Measurements from ENCODE around the gene PID1.

Gene PID1

DNA sequence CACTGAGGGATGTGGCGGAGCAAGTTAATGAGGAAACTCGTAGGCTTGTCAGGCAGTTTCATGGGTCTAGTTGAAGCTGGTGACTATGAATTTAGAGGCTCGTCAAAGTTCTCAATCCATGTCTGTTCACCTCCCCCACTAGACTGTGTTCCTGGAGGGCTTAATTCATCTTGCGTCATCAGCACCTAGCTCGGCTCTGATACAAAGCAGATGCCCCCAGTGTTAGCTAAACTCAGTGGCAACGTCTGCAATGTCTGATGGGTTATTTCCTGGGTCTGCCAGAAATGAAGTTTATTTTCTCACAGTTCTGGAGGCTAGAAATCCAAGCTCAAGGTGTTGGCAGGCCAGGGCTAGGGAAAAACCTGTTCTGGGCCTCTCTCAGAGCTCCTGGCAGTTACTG lies 140.6 kb downstream of the PID1 start:
- TF ChIP-seq, protein P1, sequence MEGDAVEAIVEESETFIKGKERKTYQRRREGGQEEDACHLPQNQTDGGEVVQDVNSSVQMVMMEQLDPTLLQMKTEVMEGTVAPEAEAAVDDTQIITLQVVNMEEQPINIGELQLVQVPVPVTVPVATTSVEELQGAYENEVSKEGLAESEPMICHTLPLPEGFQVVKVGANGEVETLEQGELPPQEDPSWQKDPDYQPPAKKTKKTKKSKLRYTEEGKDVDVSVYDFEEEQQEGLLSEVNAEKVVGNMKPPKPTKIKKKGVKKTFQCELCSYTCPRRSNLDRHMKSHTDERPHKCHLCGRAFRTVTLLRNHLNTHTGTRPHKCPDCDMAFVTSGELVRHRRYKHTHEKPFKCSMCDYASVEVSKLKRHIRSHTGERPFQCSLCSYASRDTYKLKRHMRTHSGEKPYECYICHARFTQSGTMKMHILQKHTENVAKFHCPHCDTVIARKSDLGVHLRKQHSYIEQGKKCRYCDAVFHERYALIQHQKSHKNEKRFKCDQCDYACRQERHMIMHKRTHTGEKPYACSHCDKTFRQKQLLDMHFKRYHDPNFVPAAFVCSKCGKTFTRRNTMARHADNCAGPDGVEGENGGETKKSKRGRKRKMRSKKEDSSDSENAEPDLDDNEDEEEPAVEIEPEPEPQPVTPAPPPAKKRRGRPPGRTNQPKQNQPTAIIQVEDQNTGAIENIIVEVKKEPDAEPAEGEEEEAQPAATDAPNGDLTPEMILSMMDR (IDR thresholded peaks at IDR 0.05; ENCODE audit: low read depth, low read length) = no peak
- no peak for DNase-seq (ENCODE audit: extremely low read depth, low read depth)

DNA sequence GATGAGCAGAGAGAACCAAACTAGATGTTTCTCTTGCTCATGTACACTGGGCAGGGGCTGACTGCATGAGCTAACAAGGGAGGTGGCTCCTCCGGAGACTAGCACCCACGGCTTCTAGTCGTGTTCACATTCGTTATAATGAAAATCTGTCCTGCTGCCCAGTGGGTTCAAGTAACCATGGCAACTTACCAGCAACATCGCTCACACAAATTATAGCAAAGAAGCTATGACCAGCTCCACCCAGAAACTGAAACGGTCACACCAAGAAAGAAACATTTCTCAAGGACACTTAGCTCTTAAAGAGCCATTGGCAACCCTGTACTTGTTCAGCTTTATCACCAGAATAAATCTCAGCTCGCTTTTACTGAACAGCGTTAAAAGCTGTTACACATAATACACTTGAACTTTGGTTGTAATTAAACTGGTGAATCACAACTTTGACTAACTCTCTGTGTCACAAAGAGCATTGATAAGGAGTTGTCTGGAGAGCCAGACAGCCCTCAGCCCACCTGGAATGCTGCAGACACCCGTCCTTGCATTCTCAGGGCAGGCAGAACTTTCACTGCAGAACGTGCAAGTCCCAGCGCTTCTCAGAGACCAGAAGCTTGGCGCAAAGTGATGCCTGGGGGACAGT lies 141.2 kb downstream of the PID1 start:
- TF ChIP-seq, protein P1 (IDR thresholded peaks at IDR 0.05; ENCODE audit: low read depth, low read length) = no peak
- peak; percentile 31 for DNase-seq (ENCODE audit: extremely low read depth, low read depth)

DNA sequence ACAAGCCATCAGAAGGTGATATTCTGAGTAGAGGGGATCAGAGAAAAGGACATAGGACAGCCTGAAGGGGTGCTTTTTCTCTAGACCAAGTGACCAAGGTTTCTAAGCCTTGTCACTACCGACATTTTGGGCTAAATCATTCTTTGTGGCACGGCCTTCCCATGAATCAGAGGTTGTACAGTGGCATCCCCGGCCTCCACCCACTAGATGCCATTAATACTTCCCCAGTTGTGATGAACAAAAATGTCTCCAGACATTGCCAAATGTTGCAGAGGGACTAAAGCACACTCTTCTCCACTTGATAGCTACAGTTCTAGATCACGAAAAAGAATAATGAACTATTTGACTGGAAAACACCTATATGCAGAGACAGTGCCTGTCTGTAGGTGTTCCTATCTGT lies 143.6 kb downstream of the PID1 start:
- TF ChIP-seq, protein P1 (IDR thresholded peaks at IDR 0.05; ENCODE audit: low read depth, low read length) = no peak

DNA sequence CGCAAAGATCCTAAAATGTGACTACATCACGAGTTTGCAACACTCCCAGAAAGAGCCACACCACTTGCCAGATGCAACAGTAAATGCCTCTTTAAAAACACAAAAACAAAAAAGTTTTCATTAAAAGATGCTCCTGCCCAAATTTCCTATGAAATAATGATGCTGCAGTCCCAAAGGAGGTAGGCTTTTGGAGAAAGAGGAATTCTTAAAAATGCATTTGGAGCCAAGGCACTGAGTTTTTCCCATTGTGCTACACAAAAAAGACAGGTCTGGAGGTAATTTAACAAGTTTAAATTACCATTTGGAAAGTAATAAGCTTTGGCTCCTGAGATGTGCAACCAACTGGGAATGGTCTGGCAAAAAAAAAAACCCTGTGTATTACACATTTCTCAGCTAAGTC lies 145.0 kb downstream of the PID1 start:
- TF ChIP-seq, protein P1 (IDR thresholded peaks at IDR 0.05; ENCODE audit: low read depth, low read length) = no peak

More for the DNA sequence above, 143.6 kb downstream of the PID1 start:
- no peak for DNase-seq (ENCODE audit: extremely low read depth, low read depth)

DNA sequence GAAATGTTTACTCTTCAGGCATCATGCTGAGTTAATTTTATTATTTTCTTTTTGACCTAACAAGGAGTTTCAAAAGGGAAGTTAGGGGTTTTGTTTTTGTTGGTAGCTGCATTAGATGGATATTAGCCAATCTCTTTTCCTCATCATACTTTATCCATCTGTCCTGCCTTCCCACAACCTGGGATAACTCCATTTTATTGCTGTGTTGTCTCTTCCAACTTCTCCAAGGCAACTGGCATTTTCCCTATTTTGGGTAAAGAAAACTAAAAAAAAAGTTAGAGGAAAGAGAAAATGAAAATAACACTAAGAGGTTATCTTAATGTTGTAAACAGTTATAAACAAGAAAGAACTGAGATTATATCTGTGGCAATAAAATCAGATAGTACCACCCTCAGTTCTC lies 147.0 kb downstream of the PID1 start:
- TF ChIP-seq, protein P1 (IDR thresholded peaks at IDR 0.05; ENCODE audit: low read depth, low read length) = no peak
- no peak for DNase-seq (ENCODE audit: extremely low read depth, low read depth)

More for the DNA sequence above, 145.0 kb downstream of the PID1 start:
- DNase-seq (ENCODE audit: extremely low read depth, low read depth) = no peak

DNA sequence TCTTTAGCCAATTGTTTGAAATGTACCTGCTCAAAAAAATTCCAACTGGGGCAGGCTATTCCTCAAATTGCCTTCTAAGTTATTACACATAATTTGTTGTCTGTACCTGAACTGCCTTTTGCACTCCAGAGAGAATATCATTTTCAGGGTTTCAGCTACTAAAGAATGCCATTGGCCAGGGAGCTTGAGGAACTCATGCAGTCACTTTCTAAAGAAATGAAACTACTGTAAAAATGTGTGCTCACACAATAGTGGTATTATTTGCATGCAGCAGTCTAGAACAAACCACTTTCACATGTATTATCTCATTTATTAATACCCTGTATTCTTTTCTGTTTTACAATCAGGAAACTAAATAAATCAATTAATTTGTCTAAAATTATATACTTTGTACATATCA lies 152.2 kb downstream of the PID1 start:
- no peak for DNase-seq (ENCODE audit: extremely low read depth, low read depth)

DNA sequence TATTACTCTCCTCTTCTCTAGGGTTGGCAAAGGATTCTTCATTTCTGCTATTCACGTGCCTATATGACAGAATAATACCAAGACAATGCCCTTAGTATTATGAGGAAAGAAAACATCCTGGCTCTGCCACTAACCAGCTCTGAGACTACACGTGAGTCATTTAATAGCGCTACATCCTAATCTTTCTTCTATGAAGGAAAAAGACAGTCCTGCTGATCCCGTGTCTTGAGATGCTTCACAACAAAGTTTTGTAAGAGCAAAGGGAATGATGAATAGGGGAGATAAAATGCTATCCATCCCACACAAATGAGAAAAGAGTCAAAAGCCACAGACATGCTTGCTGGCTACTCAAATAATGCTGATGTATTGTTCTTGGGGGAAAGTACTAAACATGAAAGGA lies 152.8 kb downstream of the PID1 start:
- TF ChIP-seq, protein P1 (IDR thresholded peaks at IDR 0.05; ENCODE audit: low read depth, low read length) = no peak
- DNase-seq (ENCODE audit: extremely low read depth, low read depth) = no peak

More for the DNA sequence above, 152.2 kb downstream of the PID1 start:
- TF ChIP-seq, protein P1 (IDR thresholded peaks at IDR 0.05; ENCODE audit: low read depth, low read length) = no peak
